Neural progenitor cell (in vitro differentiated cells): ENCODE results near the gene METTL5. TPM values are rescaled to one million over a fixed set of nuclear protein-coding genes. Genes with fewer than 3 reads are reported as not detected.
"Not testable (repeated sequence)": the region's sequence is repeated elsewhere in the genome, so short reads cannot be mapped to it uniquely, and the experiment has no call there.

Source experiments
- DNase-seq: peaks from one replicate; pipeline ENCODE4 v3.0.0-alpha.2; 2016; ENCODE audit warnings: low spot score
- H2AFZ ChIP-seq: fragments of 200-600 bp; sonication (generic); replicated peaks from 2 replicates; pipeline ENCODE4 v1.6.1; 2016; ENCODE audit warnings: antibody characterized with exemption
- H3F3A ChIP-seq: fragments of 200-600 bp; sonication (generic); 2 replicates; pipeline ENCODE4 v1.6.1; 2016; ENCODE audit warnings: antibody characterized with exemption, low read depth
- H3K27ac ChIP-seq: fragments of 200-600 bp; sonication (generic); 2 replicates; pipeline ENCODE4 v1.5.1; 2016; ENCODE audit warnings: mild to moderate bottlenecking
- H3K27me3 ChIP-seq: fragments of 200-600 bp; sonication (generic); 2 replicates; pipeline ENCODE4 v1.6.1; 2016; ENCODE audit warnings: mild to moderate bottlenecking, moderate library complexity
- H3K36me3 ChIP-seq: fragments of 200-600 bp; sonication (generic); 2 replicates; pipeline ENCODE4 v1.5.1; 2016
- H3K4me1 ChIP-seq: fragments of 200-600 bp; sonication (generic); 2 replicates; pipeline ENCODE4 v1.6.1; 2016; ENCODE audit warnings: mixed run types
- H3K4me2 ChIP-seq: fragments of 200-600 bp; sonication (generic); 2 replicates; pipeline ENCODE4 v1.6.1; 2016
- H3K4me3 ChIP-seq: fragments of 200-600 bp; sonication (generic); 2 replicates; pipeline ENCODE4 v1.5.1; 2016
- H3K79me2 ChIP-seq: fragments of 200-600 bp; sonication (generic); 2 replicates; pipeline ENCODE4 v1.6.1; 2016; ENCODE audit warnings: low read depth
- H3K9ac ChIP-seq: fragments of 200-600 bp; sonication (generic); 2 replicates; pipeline ENCODE4 v1.6.1; 2016
- H3K9me3 ChIP-seq: fragments of 200-600 bp; sonication (generic); 2 replicates; pipeline ENCODE4 v1.5.1; 2016; ENCODE audit warnings: low read depth
- H4K20me1 ChIP-seq: fragments of 200-600 bp; sonication (generic); 2 replicates; pipeline ENCODE4 v1.6.1; 2016; ENCODE audit warnings: low read depth
- H3K27ac Mint-ChIP-seq: 3 replicates; pipeline ENCODE4 v1.8.0; 2021; ENCODE audit warnings: mixed read lengths
- H3K27me3 Mint-ChIP-seq: 2 replicates; pipeline ENCODE4 v1.8.0; 2022; ENCODE audit warnings: low read depth, mild to moderate bottlenecking, inconsistent platforms, moderate library complexity, mixed read lengths; ENCODE audit not compliant: insufficient read depth
- H3K36me3 Mint-ChIP-seq: 3 replicates; pipeline ENCODE4 v1.8.0; 2021; ENCODE audit warnings: mixed read lengths
- H3K4me1 Mint-ChIP-seq: 3 replicates; pipeline ENCODE4 v1.8.0; 2021; ENCODE audit warnings: mixed read lengths
- H3K4me3 Mint-ChIP-seq: 3 replicates; pipeline ENCODE4 v1.8.0; 2021; ENCODE audit warnings: mild to moderate bottlenecking, moderate library complexity, mixed read lengths
- H3K9me3 Mint-ChIP-seq: 3 replicates; pipeline ENCODE4 v1.8.0; 2020; ENCODE audit warnings: mixed read lengths
- CTCF ChIP-seq: fragments of 200-600 bp; sonication (generic); IDR thresholded peaks from 2 replicates; pipeline ENCODE4 v1.5.1; 2017; ENCODE audit warnings: antibody characterized with exemption, mild to moderate bottlenecking
- EZH2 ChIP-seq: fragments of 200-600 bp; sonication (generic); IDR thresholded peaks from 2 replicates; pipeline ENCODE4 v1.6.1; 2017; ENCODE audit warnings: antibody characterized with exemption, mild to moderate bottlenecking, moderate library complexity
- EZH2phosphoT487 ChIP-seq: fragments of 200-600 bp; sonication (generic); IDR thresholded peaks from 2 replicates; pipeline ENCODE4 v1.6.1; 2017; ENCODE audit warnings: antibody characterized with exemption
- total RNA-seq: library from RNA; depleted of rRNA; stranded (reverse); fragments of >200 nt; gene quantifications from 2 replicates; pipeline ENCODE4 v1.2.3, GENCODE V29; 2015; ENCODE audit warnings: low replicate concordance

METTL5 gene
- total RNA-seq, 1 donor from 2014 or later = 146 TPM

- Histone ChIP-seq H3K27me3 (peaks cover 6% of the 10 kb centered on the region), H3K9ac (peak overlapping the region; percentile 51), H3K27ac (no peak overlapping the region), H4K20me1 (peaks cover 25% of the 10 kb centered on the region), H3K4me3 (peak overlapping the region; percentile 65), H3K36me3 (no peaks in the 10 kb centered on the region), H3F3A (peaks cover 20% of the 10 kb centered on the region), H3K4me2 (peak overlapping the region; percentile 92), H3K4me1 (peaks cover 23% of the 10 kb centered on the region), H3K9me3 (no peaks in the 10 kb centered on the region), H3K79me2 (peaks cover 58% of the 10 kb centered on the region), H2AFZ (peak overlapping the region; percentile 77)
- no peaks in the 10 kb centered on the region for H3K9me3 Mint-ChIP-seq
- H3K27me3 Mint-ChIP-seq = peaks cover 2% of the 10 kb centered on the region
- peaks cover 43% of the 10 kb centered on the region for H3K4me1 Mint-ChIP-seq
- peak overlapping the region; percentile 95 for H3K4me3 Mint-ChIP-seq
- DNase-seq = no peak
- peaks cover 8% of the 10 kb centered on the region for H3K36me3 Mint-ChIP-seq
- H3K27ac Mint-ChIP-seq = peak overlapping the region; percentile 69
- TF ChIP-seq EZH2phosphoT487 = no peak
- TF ChIP-seq CTCF = no peak
- no peak for TF ChIP-seq EZH2
Observed at GRCh38 chr2:169823996-169824372, 721 bp downstream of the METTL5 start.

GRCh38 chr2:169822785-169823392 lies 1.8 kb downstream of the METTL5 start:
- Histone ChIP-seq H3K4me2 (peak overlapping the region; percentile 92), H2AFZ (no peak overlapping the region), H3K27me3 (peaks cover 6% of the 10 kb centered on the region), H3K36me3 (peaks cover 6% of the 10 kb centered on the region), H3K4me1 (peaks cover 20% of the 10 kb centered on the region), H3F3A (peaks cover 20% of the 10 kb centered on the region), H3K9me3 (no peaks in the 10 kb centered on the region), H4K20me1 (peaks cover 19% of the 10 kb centered on the region), H3K27ac (no peak overlapping the region), H3K4me3 (peak overlapping the region; percentile 65), H3K9ac (no peak overlapping the region), H3K79me2 (peaks cover 48% of the 10 kb centered on the region)
- no peak for DNase-seq
- TF ChIP-seq EZH2 = no peak
- no peak for TF ChIP-seq EZH2phosphoT487
- TF ChIP-seq CTCF = no peak
- H3K27ac Mint-ChIP-seq = no peak overlapping the region
- H3K9me3 Mint-ChIP-seq = no peaks in the 10 kb centered on the region
- peaks cover 3% of the 10 kb centered on the region for H3K27me3 Mint-ChIP-seq
- H3K4me1 Mint-ChIP-seq = peaks cover 33% of the 10 kb centered on the region
- peak overlapping the region; percentile 81 for H3K4me3 Mint-ChIP-seq
- peaks cover 13% of the 10 kb centered on the region for H3K36me3 Mint-ChIP-seq

GRCh38 chr2:169822036-169822435 lies 2.7 kb downstream of the METTL5 start:
- Histone ChIP-seq H3K9ac (no peak overlapping the region), H3K27ac (no peak overlapping the region), H2AFZ (no peak overlapping the region), H3K4me2 (peak overlapping the region; percentile 92), H4K20me1 (peaks cover 17% of the 10 kb centered on the region), H3K36me3 (peaks cover 15% of the 10 kb centered on the region), H3F3A (peaks cover 17% of the 10 kb centered on the region), H3K4me3 (no peak overlapping the region), H3K9me3 (no peaks in the 10 kb centered on the region), H3K4me1 (peaks cover 20% of the 10 kb centered on the region), H3K79me2 (peaks cover 50% of the 10 kb centered on the region), H3K27me3 (peaks cover 6% of the 10 kb centered on the region)
- DNase-seq = no peak
- H3K36me3 Mint-ChIP-seq = peaks cover 21% of the 10 kb centered on the region
- no peak overlapping the region for H3K27ac Mint-ChIP-seq
- H3K4me3 Mint-ChIP-seq = no peak overlapping the region
- H3K9me3 Mint-ChIP-seq = peaks cover 7% of the 10 kb centered on the region
- TF ChIP-seq EZH2phosphoT487 (no peak), EZH2 (no peak), CTCF (no peak)
- H3K27me3 Mint-ChIP-seq = peaks cover 3% of the 10 kb centered on the region
- H3K4me1 Mint-ChIP-seq = peaks cover 32% of the 10 kb centered on the region

GRCh38 chr2:169820101-169820500 lies 4.6 kb downstream of the METTL5 start:
- H2AFZ ChIP-seq, H3K27ac ChIP-seq, H3K4me3 ChIP-seq, H3K27ac Mint-ChIP-seq, DNase-seq, H3K27me3 ChIP-seq, H3K27me3 Mint-ChIP-seq, H3K4me3 Mint-ChIP-seq, H3K9ac ChIP-seq, H3K4me2 ChIP-seq, H3K9me3 ChIP-seq: not testable (repeated sequence)
- Histone ChIP-seq H3F3A (peaks cover 19% of the 10 kb centered on the region), H3K4me1 (peaks cover 20% of the 10 kb centered on the region), H4K20me1 (peaks cover 17% of the 10 kb centered on the region), H3K79me2 (peaks cover 67% of the 10 kb centered on the region), H3K36me3 (peaks cover 26% of the 10 kb centered on the region)
- Mint-ChIP-seq H3K9me3 (peaks cover 14% of the 10 kb centered on the region), H3K36me3 (peaks cover 40% of the 10 kb centered on the region), H3K4me1 (peaks cover 27% of the 10 kb centered on the region)
